ENCODE measurements around the gene CCDC27.

DNA sequence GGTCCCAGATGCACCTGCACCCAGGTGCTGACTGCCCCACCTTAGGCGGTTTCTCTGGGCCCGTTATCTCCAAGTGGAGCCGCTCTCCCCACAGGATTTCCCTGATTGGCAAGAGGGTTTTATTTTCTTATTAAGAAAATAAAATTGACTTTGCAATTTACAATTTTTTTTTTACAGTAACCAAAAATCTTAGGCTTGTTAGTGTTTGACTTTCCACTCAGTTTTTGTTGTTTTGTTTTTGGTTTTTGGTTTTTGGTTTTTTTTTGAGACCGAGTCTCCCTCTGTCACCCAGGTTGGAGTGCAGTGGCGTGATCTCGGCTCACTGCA, 4.8 kb upstream of the CCDC27 start:
- TF ChIP-seq POLR2A (IDR thresholded peaks at IDR 0.05) (no peak), POLR2AphosphoS5 (IDR thresholded peaks at IDR 0.05) (no peak)
- TF ChIP-seq, protein P1, sequence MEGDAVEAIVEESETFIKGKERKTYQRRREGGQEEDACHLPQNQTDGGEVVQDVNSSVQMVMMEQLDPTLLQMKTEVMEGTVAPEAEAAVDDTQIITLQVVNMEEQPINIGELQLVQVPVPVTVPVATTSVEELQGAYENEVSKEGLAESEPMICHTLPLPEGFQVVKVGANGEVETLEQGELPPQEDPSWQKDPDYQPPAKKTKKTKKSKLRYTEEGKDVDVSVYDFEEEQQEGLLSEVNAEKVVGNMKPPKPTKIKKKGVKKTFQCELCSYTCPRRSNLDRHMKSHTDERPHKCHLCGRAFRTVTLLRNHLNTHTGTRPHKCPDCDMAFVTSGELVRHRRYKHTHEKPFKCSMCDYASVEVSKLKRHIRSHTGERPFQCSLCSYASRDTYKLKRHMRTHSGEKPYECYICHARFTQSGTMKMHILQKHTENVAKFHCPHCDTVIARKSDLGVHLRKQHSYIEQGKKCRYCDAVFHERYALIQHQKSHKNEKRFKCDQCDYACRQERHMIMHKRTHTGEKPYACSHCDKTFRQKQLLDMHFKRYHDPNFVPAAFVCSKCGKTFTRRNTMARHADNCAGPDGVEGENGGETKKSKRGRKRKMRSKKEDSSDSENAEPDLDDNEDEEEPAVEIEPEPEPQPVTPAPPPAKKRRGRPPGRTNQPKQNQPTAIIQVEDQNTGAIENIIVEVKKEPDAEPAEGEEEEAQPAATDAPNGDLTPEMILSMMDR (IDR thresholded peaks at IDR 0.05): no peak

All from sigmoid colon (tissue), 4 donors.